ENCODE data around the gene ACTMAP.
A peak's percentile ranks its signal among the peaks of the same experiment; 100 is the strongest.

The ACTMAP gene

DNA sequence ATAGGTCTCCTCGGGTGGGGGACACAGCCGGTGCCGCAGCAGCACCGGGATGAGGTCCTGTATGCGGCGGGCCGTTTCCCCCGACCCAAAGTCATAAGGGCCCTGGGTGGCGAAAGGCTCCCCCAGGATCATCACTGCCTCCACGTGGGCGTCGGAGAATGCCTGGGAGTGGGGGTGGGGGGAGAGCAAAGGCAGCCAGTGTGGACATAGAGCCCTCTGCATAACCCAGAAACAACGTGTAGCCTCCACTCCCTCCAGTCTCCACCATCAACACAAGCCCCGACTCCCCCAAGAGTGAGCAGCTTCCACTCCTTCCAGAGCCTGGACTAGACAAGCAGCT lies 58.1 kb downstream of the ACTMAP start:
- no peak for DNase-seq

DNA sequence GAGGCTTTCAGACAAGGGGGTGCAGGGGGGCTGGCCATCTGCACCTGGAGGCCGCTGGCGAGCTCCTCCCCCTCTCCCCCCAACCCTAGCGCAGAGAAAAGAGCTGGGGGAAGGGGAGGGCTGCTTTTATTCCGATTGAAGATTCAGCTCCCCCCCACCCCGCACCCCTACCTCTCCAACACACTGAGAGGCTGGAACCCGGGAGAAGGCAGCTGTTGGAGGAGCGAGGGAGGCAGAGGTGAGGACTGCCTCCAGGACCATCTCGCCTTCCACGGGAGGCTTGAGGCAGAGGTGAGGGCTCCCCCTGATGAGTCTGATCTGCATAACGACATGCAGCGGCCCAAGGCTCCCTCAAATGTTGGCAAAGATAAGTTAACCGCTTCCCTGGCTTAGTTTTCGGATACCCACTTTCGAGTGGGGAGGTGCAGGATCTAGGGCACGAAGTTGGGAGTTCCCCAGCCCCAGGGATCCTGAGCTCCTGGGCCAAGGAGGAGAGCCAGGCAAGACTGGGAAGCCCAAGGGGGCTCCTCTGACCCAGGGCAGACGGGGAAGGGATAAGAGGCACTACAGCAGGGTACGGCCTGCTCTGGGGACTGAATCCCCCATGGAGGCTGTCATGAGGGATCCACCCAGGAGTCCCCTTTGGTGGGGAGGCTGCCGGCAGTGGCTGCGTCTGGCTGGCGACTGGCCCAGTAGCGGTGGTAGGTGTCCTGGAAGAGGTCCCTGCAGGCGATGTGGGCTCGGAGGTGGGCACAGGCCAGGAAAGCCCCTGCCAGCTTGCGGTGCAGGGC lies 58.7 kb downstream of the ACTMAP start:
- peak in 1 of 2 experiments; percentile 76 for DNase-seq
